Neural progenitor cell (in vitro differentiated cells): Measurements from ENCODE around the gene CHRNA5.

Experiments used
- CTCF ChIP-seq: fragments of 200-600 bp; sonication (generic); IDR thresholded peaks from 2 replicates; pipeline ENCODE4 v1.5.1; 2017; ENCODE audit warnings: antibody characterized with exemption, mild to moderate bottlenecking
- EZH2 ChIP-seq: fragments of 200-600 bp; sonication (generic); IDR thresholded peaks from 2 replicates; pipeline ENCODE4 v1.6.1; 2017; ENCODE audit warnings: antibody characterized with exemption, mild to moderate bottlenecking, moderate library complexity
- EZH2phosphoT487 ChIP-seq: fragments of 200-600 bp; sonication (generic); IDR thresholded peaks from 2 replicates; pipeline ENCODE4 v1.6.1; 2017; ENCODE audit warnings: antibody characterized with exemption

GRCh38 chr15:78564743-78565096 is 600 bp upstream of the CHRNA5 start:
- TF ChIP-seq CTCF (no peak), EZH2 (no peak), EZH2phosphoT487 (no peak)
